Suppressor macrophage (primary cell): ENCODE results near the gene ANKRD29.
"Not testable (repeated sequence)": the region's sequence is repeated elsewhere in the genome, so short reads cannot be mapped to it uniquely, and the experiment has no call there.

Source experiments
- DNase-seq, 4 experiments: peaks; one replicate each; pipeline ENCODE4 v3.0.0-alpha.2; 2020 to 2022

Gene ANKRD29

GRCh38 chr18:23580677-23581367 lies 81.9 kb downstream of the ANKRD29 start:
- no peak for DNase-seq

- DNase-seq, result peak; percentile 29 to 93 (median 71)
These were observed 83.6 kb downstream of the ANKRD29 start for GRCh38 chr18:23578891-23579653.

DNA sequence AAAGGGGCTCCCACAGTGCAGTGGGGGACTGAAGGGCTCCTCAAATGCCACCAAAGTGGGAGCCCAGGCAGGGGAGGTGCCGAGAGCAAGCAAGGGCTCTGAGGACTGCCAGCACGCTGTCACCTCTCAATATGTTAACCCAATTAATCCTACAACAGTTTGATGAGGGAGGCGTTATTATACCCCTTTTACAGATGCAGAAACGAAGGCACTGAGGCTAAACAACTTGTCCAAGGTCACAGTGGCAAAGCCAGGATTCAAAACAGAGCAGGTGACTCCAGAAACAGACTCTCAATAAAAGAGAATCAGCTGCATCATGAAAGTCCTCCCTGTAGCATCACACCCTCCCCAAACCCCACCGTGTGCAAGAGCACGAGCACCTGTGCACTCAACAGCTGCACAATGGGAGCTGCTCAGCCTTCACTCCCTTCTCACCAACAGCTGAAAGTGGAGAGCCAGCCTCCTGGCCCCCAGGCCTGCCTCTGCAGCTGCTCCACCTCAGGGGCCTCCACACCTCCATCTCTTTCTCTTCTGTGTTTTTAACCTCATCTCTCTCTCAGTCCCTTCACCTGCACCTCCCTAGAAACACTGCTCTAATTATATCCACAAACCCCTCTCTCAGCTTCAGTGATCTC lies 84.5 kb downstream of the ANKRD29 start:
- no peak for DNase-seq

DNA sequence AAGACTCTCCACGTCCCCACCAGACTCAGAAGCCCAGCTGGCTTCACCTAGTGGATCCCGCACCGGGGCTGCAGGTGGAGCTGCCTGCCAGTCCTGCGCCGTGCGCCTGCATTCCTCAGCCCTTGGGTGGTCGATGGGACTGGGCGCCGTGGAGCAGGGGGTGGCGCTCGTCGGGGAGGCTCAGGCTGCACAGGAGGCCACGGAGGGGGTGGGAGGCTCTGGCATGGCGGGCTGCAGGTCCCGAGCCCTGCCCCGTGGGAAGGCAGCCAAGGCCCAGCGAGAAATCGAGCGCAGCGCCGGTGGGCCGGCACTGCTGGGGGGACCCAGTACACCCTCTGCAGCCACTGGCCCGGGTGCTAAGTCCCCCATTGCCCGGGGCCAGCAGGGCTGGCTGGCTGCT lies 85.2 kb downstream of the ANKRD29 start:
- DNase-seq, result not testable (repeated sequence)

DNA sequence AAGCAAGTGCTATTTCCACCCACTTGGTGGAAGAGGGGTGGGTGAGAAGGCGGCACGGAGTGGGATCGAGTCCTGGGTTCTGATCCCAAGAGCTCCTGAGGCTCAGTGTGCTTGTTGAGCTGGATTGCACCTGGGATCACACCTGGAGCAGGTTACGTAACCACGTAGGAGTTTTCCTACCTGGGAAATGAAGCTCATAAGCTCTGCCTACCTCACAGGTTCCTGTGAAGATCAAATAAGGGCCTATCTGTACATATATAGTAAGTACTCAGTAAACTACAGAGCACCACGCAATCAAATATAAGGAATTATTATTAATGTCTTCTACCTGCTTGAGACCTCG lies 87.4 kb downstream of the ANKRD29 start:
- no peak for DNase-seq

DNA sequence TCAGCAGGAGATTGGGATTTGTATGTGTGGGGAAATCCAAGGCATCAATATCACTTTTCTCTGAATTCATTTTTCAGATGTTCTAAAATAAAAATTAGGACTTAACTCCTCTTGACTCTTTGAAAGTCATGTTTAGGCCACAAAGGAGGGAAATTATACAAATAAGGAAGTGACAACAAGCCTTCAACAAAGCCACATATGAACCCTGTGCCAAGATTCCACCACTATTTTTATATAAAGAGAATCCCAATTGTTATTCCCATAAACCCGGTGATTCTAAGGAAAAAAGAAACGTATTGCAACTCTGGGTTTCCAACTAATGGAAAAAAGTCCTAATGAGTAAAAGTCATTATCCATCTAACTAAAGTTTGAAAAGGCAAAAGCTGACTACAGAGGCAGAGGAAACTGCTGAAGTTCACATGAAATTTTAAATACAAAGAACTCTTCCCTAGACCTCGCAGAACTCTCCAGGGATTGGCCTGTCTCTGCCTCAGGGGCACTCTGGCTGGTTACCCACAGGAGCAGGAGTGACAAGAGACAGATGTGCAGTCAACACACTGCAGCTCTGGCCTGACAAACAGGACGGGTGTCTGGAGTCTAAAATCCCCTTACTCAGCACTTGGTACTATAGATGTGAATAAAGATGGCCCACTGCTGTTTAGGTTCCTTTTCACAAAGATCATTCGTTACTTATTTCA lies 88.0 kb downstream of the ANKRD29 start:
- peak in 3 of 4 experiments; percentile 15 to 43 (median 25) for DNase-seq

GRCh38 chr18:23573626-23574431 lies 88.9 kb downstream of the ANKRD29 start:
- peak; percentile 76 to 89 (median 82) for DNase-seq

DNA sequence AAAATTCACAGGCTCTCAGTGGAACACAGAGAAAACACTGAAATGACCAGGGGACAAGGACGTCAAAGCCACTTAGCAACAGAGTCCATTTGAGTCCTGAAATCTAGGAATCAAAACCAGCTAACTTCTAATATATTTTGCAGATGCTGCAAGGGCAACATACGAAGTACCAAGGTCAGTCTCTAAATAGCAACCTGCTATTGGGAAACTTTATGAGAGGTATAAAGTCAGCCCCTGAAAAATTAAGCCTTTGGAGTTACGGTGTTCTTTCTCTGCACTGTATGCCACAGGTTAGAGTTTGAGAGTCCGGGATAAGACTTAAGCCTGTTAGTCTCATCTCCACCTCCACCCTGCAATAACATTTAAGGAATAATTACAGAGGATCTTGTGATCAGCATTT lies 89.7 kb downstream of the ANKRD29 start:
- no peak for DNase-seq

- no peak for DNase-seq
These were observed 90.1 kb downstream of the ANKRD29 start for GRCh38 chr18:23572570-23572969.

GRCh38 chr18:23572012-23572411 lies 90.7 kb downstream of the ANKRD29 start:
- no peak for DNase-seq

GRCh38 chr18:23570912-23571504 lies 91.7 kb downstream of the ANKRD29 start:
- no peak for DNase-seq

GRCh38 chr18:23569299-23570063 lies 93.2 kb downstream of the ANKRD29 start:
- DNase-seq, result no peak

- DNase-seq, result no peak
These were observed 94.2 kb downstream of the ANKRD29 start for GRCh38 chr18:23568281-23569138.

GRCh38 chr18:23567671-23568070 lies 95.0 kb downstream of the ANKRD29 start:
- DNase-seq, result no peak

DNA sequence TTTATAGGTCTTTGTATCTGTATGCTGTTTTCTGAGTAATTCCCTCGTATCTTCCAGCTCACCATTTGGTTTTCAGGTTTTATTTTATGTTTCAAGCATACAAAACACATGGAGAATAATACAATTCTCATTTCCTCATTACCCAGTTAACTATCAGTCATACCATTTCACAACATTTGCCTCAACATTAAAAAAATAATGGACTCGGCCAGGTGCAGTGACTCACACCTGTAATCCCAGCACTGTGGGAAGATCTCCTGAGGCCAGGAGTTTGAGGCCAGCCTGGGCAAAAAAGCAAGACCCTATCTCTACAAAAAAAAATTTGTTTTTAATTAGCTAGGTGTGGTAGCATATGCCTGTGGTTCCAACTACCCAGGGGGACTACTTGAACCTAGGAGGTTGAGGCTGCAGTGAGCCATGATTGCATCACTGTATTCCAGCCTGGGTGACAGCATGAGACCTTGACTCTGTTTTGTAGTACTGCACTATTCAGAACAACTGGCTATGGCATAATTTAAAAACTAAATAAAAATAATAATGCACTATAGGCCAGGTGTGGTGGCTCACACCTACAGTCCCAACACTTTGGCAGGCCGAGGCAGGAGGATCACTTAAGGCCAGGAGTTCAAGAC lies 96.7 kb downstream of the ANKRD29 start:
- DNase-seq, result no peak

DNA sequence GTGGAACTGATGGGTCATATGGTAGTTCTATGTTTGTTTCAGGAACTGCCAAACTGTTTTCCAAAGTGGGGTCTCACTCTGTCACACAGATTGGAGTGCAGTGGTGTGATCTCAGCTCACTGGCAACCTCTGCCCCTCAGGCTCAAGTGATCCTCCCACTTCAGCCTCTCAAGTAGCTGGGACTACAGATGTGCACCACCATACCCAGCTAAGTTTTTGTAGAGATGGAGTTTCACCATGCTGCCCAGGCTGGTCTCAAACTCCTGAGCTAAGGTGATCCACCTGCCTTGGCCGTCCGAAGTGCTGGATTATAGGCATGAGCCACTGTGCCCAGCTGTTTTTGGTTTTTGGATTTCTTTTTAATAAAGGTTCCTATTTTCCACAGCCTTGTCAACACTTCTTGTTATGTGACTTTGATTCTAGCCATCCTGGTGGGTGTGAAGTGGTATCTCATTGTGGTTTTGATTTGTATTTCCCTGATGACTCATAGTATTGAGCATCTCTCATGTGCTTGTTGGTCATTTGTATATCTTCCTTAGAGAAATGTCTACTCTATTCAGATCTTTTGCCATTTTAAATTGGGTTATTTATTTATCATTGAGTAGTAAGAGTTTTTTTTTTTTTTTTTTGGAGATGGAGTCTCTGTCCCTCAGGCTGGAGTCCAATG lies 99.2 kb downstream of the ANKRD29 start:
- peak; percentile 42 to 85 (median 64) for DNase-seq

GRCh38 chr18:23560186-23560585 lies 102.5 kb downstream of the ANKRD29 start:
- DNase-seq, result no peak

DNA sequence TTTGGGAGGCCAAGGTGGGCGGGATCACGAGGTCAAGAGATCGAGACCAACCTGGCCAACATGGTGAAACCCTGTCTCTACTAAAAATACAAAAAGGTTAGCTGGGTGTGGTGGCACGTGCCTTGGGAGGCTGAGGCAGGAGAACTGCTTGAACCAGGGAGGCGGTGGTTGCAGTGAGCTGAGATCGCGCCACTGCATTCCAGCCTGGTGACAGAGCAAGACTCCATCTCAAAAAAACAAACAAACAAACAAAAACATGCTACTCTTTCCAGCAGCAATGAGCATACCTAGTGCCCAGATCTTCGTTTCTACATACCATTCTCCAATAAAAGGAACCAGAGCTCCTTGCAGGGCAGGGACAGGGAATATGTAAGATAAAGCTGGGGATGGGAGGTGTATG lies 105.2 kb downstream of the ANKRD29 start:
- not testable (repeated sequence) for DNase-seq
